ENCODE results near the gene FLAD1. TPM values are rescaled to one million over a fixed set of nuclear protein-coding genes. Genes with fewer than 3 reads are reported as not detected.
A peak's percentile ranks its signal among the peaks of the same experiment; 100 is the strongest.

The FLAD1 gene
- total RNA-seq, 4 donors from 2014 or later = 29.7 to 50.3 (median 46.3) TPM

DNA sequence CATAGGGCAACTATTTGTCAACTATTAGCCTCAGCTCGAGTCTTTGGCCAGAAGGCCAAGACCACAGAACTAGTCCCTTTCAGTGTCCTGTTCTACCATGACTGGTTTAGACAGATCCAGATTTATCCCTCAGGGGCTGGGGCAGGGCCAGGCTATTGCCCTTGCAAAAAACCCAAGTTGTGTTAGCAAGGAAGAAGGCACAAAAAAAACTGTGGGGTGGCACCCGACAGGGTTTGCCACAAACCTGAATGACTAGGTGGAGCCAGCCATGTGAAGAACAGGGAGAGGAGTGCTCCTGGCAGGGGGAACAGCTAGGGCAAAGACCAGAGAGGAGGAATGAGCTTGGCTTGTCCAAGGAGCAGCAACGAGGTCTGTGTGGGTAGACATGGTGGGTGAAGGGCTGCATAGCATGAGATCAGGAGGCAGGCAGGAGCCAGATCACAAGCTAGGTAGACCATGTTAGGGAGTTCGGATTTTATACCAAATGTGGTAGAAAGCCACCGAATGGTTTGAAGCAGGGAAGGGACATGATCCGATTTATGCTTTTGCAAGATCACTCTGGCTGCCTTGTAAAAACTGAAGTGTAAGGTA is 54.8 kb downstream of the FLAD1 start:
- no peaks in the 10 kb centered on the region for H3K27me3 ChIP-seq
- DNase-seq = peak in 1 of 3 donors; percentile 61
- no peaks in the 10 kb centered on the region for H3K9me3 ChIP-seq
- no peak for TF ChIP-seq POLR2A (IDR thresholded peaks at IDR 0.05)
- TF ChIP-seq, protein P1, sequence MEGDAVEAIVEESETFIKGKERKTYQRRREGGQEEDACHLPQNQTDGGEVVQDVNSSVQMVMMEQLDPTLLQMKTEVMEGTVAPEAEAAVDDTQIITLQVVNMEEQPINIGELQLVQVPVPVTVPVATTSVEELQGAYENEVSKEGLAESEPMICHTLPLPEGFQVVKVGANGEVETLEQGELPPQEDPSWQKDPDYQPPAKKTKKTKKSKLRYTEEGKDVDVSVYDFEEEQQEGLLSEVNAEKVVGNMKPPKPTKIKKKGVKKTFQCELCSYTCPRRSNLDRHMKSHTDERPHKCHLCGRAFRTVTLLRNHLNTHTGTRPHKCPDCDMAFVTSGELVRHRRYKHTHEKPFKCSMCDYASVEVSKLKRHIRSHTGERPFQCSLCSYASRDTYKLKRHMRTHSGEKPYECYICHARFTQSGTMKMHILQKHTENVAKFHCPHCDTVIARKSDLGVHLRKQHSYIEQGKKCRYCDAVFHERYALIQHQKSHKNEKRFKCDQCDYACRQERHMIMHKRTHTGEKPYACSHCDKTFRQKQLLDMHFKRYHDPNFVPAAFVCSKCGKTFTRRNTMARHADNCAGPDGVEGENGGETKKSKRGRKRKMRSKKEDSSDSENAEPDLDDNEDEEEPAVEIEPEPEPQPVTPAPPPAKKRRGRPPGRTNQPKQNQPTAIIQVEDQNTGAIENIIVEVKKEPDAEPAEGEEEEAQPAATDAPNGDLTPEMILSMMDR (IDR thresholded peaks at IDR 0.05) = no peak
- H3K4me3 ChIP-seq = no peak overlapping the region
- peaks cover 0 to 19% (median 3%) of the 10 kb centered on the region in 4 donors for H3K4me1 ChIP-seq
- no peaks in the 10 kb centered on the region for H3K36me3 ChIP-seq
- H3K27ac ChIP-seq = peak overlapping the region in 2 of 4 donors; percentile 76 to 86

DNA sequence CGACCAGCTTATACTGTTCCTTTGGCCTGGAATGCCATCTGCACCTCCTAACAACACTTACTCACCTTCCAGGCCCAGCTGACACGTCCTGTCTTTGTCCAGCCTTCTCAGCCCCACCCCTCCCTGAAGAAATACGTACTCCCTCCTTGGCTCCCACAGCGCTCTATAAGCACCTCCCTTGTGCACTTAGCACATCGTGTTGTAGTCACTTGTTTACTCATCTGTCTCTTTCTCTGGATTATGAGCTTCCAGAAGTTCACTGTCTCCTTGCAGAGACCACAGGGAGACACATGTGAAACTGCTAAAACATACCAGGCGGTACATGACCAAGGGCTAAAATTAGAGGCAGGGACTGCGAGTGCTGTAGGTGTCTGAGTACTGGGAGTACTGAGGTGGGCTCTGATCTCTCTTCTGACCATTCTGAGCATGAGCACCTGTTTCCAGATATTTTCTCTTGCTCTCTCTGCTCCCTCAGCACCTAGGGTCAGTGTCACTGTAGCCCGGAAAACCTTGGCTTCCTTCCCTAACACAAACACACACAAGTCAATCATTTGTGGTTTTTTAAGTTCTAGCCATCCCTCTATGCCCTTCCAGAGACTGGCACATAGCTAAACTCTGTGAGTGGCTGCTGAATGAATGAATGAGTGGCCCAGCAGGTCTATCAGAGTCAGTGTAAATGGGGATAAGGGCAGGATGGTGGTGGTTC is 55.6 kb downstream of the FLAD1 start:
- peaks cover 0 to 24% (median 8%) of the 10 kb centered on the region in 4 donors for H3K4me1 ChIP-seq

DNA sequence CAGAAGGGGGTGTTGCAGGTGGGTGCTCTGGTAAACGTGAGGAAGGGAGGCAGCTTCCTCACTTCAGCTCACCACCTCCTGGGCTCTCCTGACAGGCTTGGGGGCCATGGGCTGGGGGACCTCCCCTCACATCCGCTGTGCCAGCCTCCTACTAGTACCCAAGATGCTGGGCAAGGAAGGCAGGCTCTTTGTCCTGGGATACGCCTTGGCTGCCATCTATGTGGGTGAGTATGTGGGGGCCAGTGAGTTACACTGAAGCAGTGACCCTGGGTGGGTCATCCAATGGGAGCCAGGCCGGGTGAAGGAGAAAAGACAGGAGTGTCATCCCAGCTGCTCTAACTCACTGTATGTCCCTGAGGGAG is 56.1 kb downstream of the FLAD1 start:
- Histone ChIP-seq H3K27me3 (no peaks in the 10 kb centered on the region), H3K4me1 (peaks cover 0 to 27% (median 11%) of the 10 kb centered on the region in 4 donors), H3K27ac (peak overlapping the region in 3 of 4 donors; percentile 2 to 86 (median 76)), H3K9me3 (no peaks in the 10 kb centered on the region), H3K4me3 (no peak overlapping the region), H3K36me3 (no peaks in the 10 kb centered on the region)
- DNase-seq = no peak
- TF ChIP-seq POLR2A (IDR thresholded peaks at IDR 0.05) = no peak
- TF ChIP-seq, protein P1 (IDR thresholded peaks at IDR 0.05) = no peak

More for the DNA sequence above, 55.6 kb downstream of the FLAD1 start:
- H3K27me3 ChIP-seq = no peaks in the 10 kb centered on the region
- H3K9me3 ChIP-seq = no peaks in the 10 kb centered on the region
- no peaks in the 10 kb centered on the region for H3K36me3 ChIP-seq
- peak overlapping the region in 3 of 4 donors; percentile 2 to 86 (median 76) for H3K27ac ChIP-seq
- no peak overlapping the region for H3K4me3 ChIP-seq
- peak; percentile 42 to 76 for TF ChIP-seq POLR2A (IDR thresholded peaks at IDR 0.05)
- TF ChIP-seq, protein P1 (IDR thresholded peaks at IDR 0.05) = peak in 1 of 6 experiments; percentile 4
- DNase-seq = peak in 2 of 3 donors; percentile 71 to 85

DNA sequence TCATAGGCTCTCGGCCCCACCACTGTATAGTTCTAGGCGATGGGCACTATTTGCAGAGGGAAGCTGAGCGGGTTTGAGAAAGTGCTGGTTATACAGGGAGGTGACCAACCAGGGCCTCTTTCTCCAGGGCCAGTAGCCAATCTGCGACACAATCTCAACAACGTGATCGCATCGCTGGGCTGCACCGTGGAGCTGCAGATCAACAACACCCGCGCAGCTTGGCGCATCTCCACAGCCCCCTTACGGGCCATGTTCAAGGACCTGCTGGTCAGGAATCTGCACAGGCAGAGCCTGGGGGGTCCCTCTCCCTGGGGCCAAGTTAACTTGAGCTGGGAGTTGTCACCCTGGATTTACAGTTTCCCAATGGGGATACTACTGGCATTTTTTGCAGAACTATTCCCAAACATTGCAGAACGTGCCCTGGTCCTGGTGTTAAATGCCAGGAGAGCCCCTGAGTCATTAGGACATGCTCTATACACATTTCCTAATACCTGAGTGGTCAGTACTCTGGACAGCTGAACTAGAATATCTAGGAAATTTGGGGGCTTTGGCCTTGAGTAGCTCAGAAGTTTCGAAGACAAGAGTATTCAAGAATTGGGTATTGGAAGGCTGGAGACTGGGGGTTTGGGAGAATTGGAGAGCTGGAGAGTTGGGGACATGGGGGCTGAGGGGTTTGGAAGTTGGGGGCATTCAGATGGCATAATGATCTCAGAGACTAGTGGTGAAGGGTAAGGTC is 57.4 kb downstream of the FLAD1 start:
- Histone ChIP-seq H3K4me1 (peaks cover 3 to 38% (median 14%) of the 10 kb centered on the region in 4 donors), H3K27me3 (no peaks in the 10 kb centered on the region), H3K4me3 (no peak overlapping the region), H3K36me3 (no peaks in the 10 kb centered on the region), H3K9me3 (no peaks in the 10 kb centered on the region), H3K27ac (no peak overlapping the region)
- TF ChIP-seq, protein P1 (IDR thresholded peaks at IDR 0.05) = no peak
- TF ChIP-seq POLR2A (IDR thresholded peaks at IDR 0.05) = no peak
- no peak for DNase-seq

Small RNA genes within 50 kb of the gene (small RNA-seq; reads per million reads assigned to genes)
- gene MIR4258 = 0 reads per million in 2 donors
- 0 reads per million in 2 donors for gene RF00017

Other genes starting within 250 kb of the FLAD1 start
- 1 to 10 TPM in 3 of 4 donors, under 1 TPM in 1; 0.85 to 1.7 (median 1.2) TPM for gene KCNN3, start 113.1 kb upstream of the FLAD1 start, total RNA-seq
- 10 to 100 TPM in 3 of 4 donors, 1 to 10 TPM in 1; 5.0 to 20.1 (median 19.2) TPM for gene PMVK, start 46.6 kb upstream of the FLAD1 start, total RNA-seq
- gene PBXIP1, start 27.2 kb upstream of the FLAD1 start, total RNA-seq = 100 to 1,000 TPM in 3 of 4 donors, 10 to 100 TPM in 1; 66.6 to 117 (median 109) TPM
- 10 to 100 TPM; 32.2 to 48.9 (median 34.2) TPM for gene PYGO2, start 21.6 kb upstream of the FLAD1 start, total RNA-seq
- gene SHC1, start 12.6 kb upstream of the FLAD1 start, total RNA-seq = 100 to 1,000 TPM in 2 of 4 donors, 10 to 100 TPM in 2; 56.9 to 150 (median 104) TPM
- gene CKS1B, start 8.7 kb upstream of the FLAD1 start, total RNA-seq = 10 to 100 TPM; 20.3 to 39.1 (median 26.5) TPM
- gene LENEP, start 10.2 kb downstream of the FLAD1 start, total RNA-seq = not detected
- gene ZBTB7B, start 19.5 kb downstream of the FLAD1 start, total RNA-seq = 100 to 1,000 TPM in 3 of 4 donors, 10 to 100 TPM in 1; 35.5 to 412 (median 346) TPM
- gene DCST2, start 50.4 kb downstream of the FLAD1 start, total RNA-seq = 10 to 100 TPM in 1 of 4 donors, 1 to 10 TPM in 3; 1.7 to 12.5 (median 5.3) TPM
- 1 to 10 TPM in 1 of 4 donors, under 1 TPM in 1, not detected in 2; 0.88 to 2.7 TPM for gene DCST1, start 50.5 kb downstream of the FLAD1 start, total RNA-seq
- gene ADAM15, start 68.0 kb downstream of the FLAD1 start, total RNA-seq = 100 to 1,000 TPM; 111 to 191 (median 126) TPM
- 10 to 100 TPM in 3 of 4 donors, 1 to 10 TPM in 1; 2.5 to 39.6 (median 18.2) TPM for gene EFNA4, start 80.4 kb downstream of the FLAD1 start, total RNA-seq
- gene EFNA3, start 95.5 kb downstream of the FLAD1 start, total RNA-seq = 1 to 10 TPM; 2.3 to 8.7 (median 5.3) TPM
- gene EFNA1, start 144.5 kb downstream of the FLAD1 start, total RNA-seq = 100 to 1,000 TPM in 3 of 4 donors, 10 to 100 TPM in 1; 13.2 to 166 (median 145) TPM
- gene SLC50A1, start 152.5 kb downstream of the FLAD1 start, total RNA-seq = 10 to 100 TPM; 42.5 to 83.3 (median 46.7) TPM
- gene DPM3, start 157.2 kb downstream of the FLAD1 start, total RNA-seq = 10 to 100 TPM; 33.5 to 89.2 (median 65.0) TPM
- gene KRTCAP2, start 190.0 kb downstream of the FLAD1 start, total RNA-seq = 100 to 1,000 TPM; 111 to 137 (median 117) TPM
- not detected for gene TRIM46, start 190.5 kb downstream of the FLAD1 start, total RNA-seq
- gene THBS3, start 224.6 kb downstream of the FLAD1 start, total RNA-seq = 10 to 100 TPM; 15.9 to 58.6 (median 46.5) TPM
- 10 to 100 TPM; 33.2 to 45.2 (median 36.5) TPM for gene MTX1, start 225.4 kb downstream of the FLAD1 start, total RNA-seq